H9 (cell line): ENCODE data around the gene CEP350. TPM values are rescaled to one million over a fixed set of nuclear protein-coding genes. Genes with fewer than 3 reads are reported as not detected.

Experiments
- DNase-seq: peaks from one replicate; pipeline ENCODE4 v3.0.0-alpha.2; 2017
- H2AFZ ChIP-seq: one replicate; pipeline ENCODE4 v1.6.1; 2013; ENCODE audit warnings: mild to moderate bottlenecking, low read length, control low read depth, moderate library complexity
- H2AK5ac ChIP-seq: 2 replicates; pipeline ENCODE4 v1.6.1; 2013; ENCODE audit warnings: low read length, control low read depth, mixed read lengths; ENCODE audit not compliant: insufficient read length
- H2BK120ac ChIP-seq: one replicate; pipeline ENCODE4 v1.6.1; 2013; ENCODE audit warnings: low read depth, mild to moderate bottlenecking, low read length, control low read depth, inconsistent platforms; ENCODE audit not compliant: poor library complexity, severe bottlenecking
- H2BK12ac ChIP-seq: 2 replicates; pipeline ENCODE4 v1.6.1; 2013; ENCODE audit warnings: low read length, control low read depth, mixed read lengths, low read depth; ENCODE audit not compliant: insufficient read length
- H2BK15ac ChIP-seq: 2 replicates; pipeline ENCODE4 v1.6.1; 2013; ENCODE audit warnings: low read depth, low read length, control low read depth
- H2BK20ac ChIP-seq: one replicate; pipeline ENCODE4 v1.6.1; 2013; ENCODE audit warnings: low read depth, mild to moderate bottlenecking, low read length, control low read depth, inconsistent platforms; ENCODE audit not compliant: poor library complexity, severe bottlenecking
- H2BK5ac ChIP-seq: 2 replicates; pipeline ENCODE4 v1.6.1; 2013; ENCODE audit warnings: low read length, control low read depth, mixed read lengths; ENCODE audit not compliant: insufficient read length
- H3K14ac ChIP-seq: 2 replicates; pipeline ENCODE4 v1.6.1; 2013; ENCODE audit warnings: low read length, control low read depth; ENCODE audit not compliant: insufficient read depth
- H3K18ac ChIP-seq: 2 replicates; pipeline ENCODE4 v1.6.1; 2013; ENCODE audit warnings: low read depth, mild to moderate bottlenecking, mixed read lengths, low read length, control low read depth; ENCODE audit not compliant: insufficient read length
- H3K23ac ChIP-seq: 2 replicates; pipeline ENCODE4 v1.6.1; 2013; ENCODE audit warnings: low read length, control low read depth, mixed read lengths, low read depth; ENCODE audit not compliant: insufficient read length
- H3K23me2 ChIP-seq: 2 replicates; pipeline ENCODE4 v1.6.1; 2013; ENCODE audit warnings: low read depth, mild to moderate bottlenecking, mixed read lengths, low read length, control low read depth; ENCODE audit not compliant: insufficient read length, poor library complexity, severe bottlenecking
- H3K27ac ChIP-seq: 2 replicates; pipeline ENCODE4 v1.5.1; 2013; ENCODE audit warnings: low read length, control low read depth, mixed read lengths, low read depth; ENCODE audit not compliant: insufficient read length
- H3K27me3 ChIP-seq: 2 replicates; pipeline ENCODE4 v1.6.1; 2013; ENCODE audit warnings: low read length, control low read depth, inconsistent platforms; ENCODE audit not compliant: insufficient read depth
- H3K4ac ChIP-seq: 2 replicates; pipeline ENCODE4 v1.6.1; 2013; ENCODE audit warnings: low read depth, mild to moderate bottlenecking, control low read depth, inconsistent platforms, low read length, moderate library complexity
- H3K4me1 ChIP-seq: 2 replicates; pipeline ENCODE4 v1.6.1; 2013; ENCODE audit warnings: low read length, control low read depth, inconsistent platforms; ENCODE audit not compliant: insufficient read depth
- H3K4me2 ChIP-seq: 2 replicates; pipeline ENCODE4 v1.6.1; 2013; ENCODE audit warnings: low read length, control low read depth, mixed read lengths; ENCODE audit not compliant: insufficient read length, insufficient read depth
- H3K56ac ChIP-seq: 2 replicates; pipeline ENCODE4 v1.6.1; 2013; ENCODE audit warnings: low read depth, mild to moderate bottlenecking, mixed read lengths, low read length, control low read depth; ENCODE audit not compliant: insufficient read length
- H3K79me1 ChIP-seq: 2 replicates; pipeline ENCODE4 v1.6.1; 2013; ENCODE audit warnings: low read depth, mild to moderate bottlenecking, moderate library complexity, low read length, control low read depth, inconsistent platforms; ENCODE audit not compliant: insufficient read depth, poor library complexity, severe bottlenecking
- H3K79me2 ChIP-seq: 2 replicates; pipeline ENCODE4 v1.6.1; 2013; ENCODE audit warnings: low read length, control low read depth, inconsistent platforms; ENCODE audit not compliant: insufficient read depth
- H3K9ac ChIP-seq: 2 replicates; pipeline ENCODE4 v1.6.1; 2013; ENCODE audit warnings: low read length, control low read depth, mixed read lengths; ENCODE audit not compliant: insufficient read length; ENCODE audit errors: extremely low read depth
- H3K9me3 ChIP-seq: one replicate; pipeline ENCODE4 v1.6.1; 2013; ENCODE audit warnings: low read depth, low read length, inconsistent platforms; ENCODE audit not compliant: control insufficient read depth
- H3T11ph ChIP-seq: one replicate; pipeline ENCODE4 v1.6.1; 2013; ENCODE audit warnings: mild to moderate bottlenecking, low read length, control low read depth, inconsistent platforms
- H4K20me1 ChIP-seq: one replicate; pipeline ENCODE4 v1.6.1; 2013; ENCODE audit not compliant: control insufficient read depth, insufficient read length, insufficient read depth
- H4K5ac ChIP-seq: 2 replicates; pipeline ENCODE4 v1.6.1; 2013; ENCODE audit warnings: low read depth, mild to moderate bottlenecking, mixed read lengths, low read length, control low read depth; ENCODE audit not compliant: insufficient read length
- H4K8ac ChIP-seq: replicated peaks from 2 replicates; pipeline ENCODE4 v1.6.1; 2013; ENCODE audit warnings: low read length, control low read depth, mixed read lengths, low read depth; ENCODE audit not compliant: insufficient read length
- H4K91ac ChIP-seq: 2 replicates; pipeline ENCODE4 v1.6.1; 2013; ENCODE audit warnings: low read depth, mild to moderate bottlenecking, moderate library complexity, mixed read lengths, low read length, control low read depth; ENCODE audit not compliant: insufficient read length
- H3K27ac Mint-ChIP-seq, 3 experiments: 2 replicates in 2 of 3; 3 replicates in 1 of 3; pipeline ENCODE4 v1.8.0; 2020 to 2021; ENCODE audit warnings: mixed read lengths in 3 of 3, mild to moderate bottlenecking in 1 of 3, moderate library complexity in 1 of 3
- H3K27me3 Mint-ChIP-seq: 2 replicates; pipeline ENCODE4 v1.8.0; 2021; ENCODE audit warnings: low read depth, mild to moderate bottlenecking, moderate library complexity, mixed read lengths
- H3K36me3 Mint-ChIP-seq, 3 experiments: 2 replicates in 2 of 3; 3 replicates in 1 of 3; pipeline ENCODE4 v1.8.0; 2020 to 2021; ENCODE audit warnings: low read depth in 3 of 3, mixed read lengths in 3 of 3; ENCODE audit not compliant: insufficient read depth in 1 of 3
- H3K4me1 Mint-ChIP-seq, 2 experiments: 2 replicates each; pipeline ENCODE4 v1.8.0; 2020; ENCODE audit warnings: mixed read lengths in 2 of 2
- H3K4me3 Mint-ChIP-seq, 2 experiments: 2 replicates in 1 of 2; 3 replicates in 1 of 2; pipeline ENCODE4 v1.8.0; 2020 to 2021; ENCODE audit warnings: mild to moderate bottlenecking in 2 of 2, mixed read lengths in 2 of 2, moderate library complexity in 1 of 2
- H3K9me3 Mint-ChIP-seq, 2 experiments: 2 replicates in 1 of 2; 3 replicates in 1 of 2; pipeline ENCODE4 v1.8.0; 2020; ENCODE audit warnings: mild to moderate bottlenecking in 2 of 2, mixed read lengths in 2 of 2, moderate library complexity in 1 of 2
- total RNA-seq: library from RNA; stranded (reverse); gene quantifications from 2 replicates; pipeline ENCODE4 v1.2.1, GENCODE V29; 2021
- TF ChIP-seq, protein P1 (sequence below): fragments of 200-600 bp; sonication (generic); conservative IDR thresholded peaks from 3 replicates; pipeline ENCODE4 v1.8.0; 2021; ENCODE audit warnings: antibody characterized with exemption, mild to moderate bottlenecking

CEP350 gene
- total RNA-seq, 1 experiment from 2014 or later: 39.2 TPM

DNA sequence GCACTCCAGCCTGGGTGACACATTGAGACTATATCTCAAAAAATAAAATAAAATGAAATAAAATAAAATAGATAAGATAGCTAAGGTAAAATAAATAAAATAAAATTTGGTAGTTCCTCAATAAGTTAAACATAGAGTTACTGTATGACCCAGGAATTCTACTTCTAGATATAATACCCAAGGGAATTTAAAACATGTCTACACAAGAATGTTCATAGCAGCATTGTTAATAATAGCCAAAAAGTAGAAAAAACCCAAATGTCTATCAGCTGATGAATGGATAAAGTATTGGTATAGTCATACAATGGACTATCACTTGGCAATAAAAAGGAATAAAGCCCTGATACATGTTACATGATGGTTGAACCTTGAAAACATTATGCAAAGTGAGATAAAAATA is 47.8 kb downstream of the CEP350 start:
- H3K4ac ChIP-seq: no peak overlapping the region
- no peak overlapping the region for H2BK15ac ChIP-seq
- no peaks in the 10 kb centered on the region for H3K79me1 ChIP-seq
- no peaks in the 10 kb centered on the region for H3K23me2 ChIP-seq
- no peaks in the 10 kb centered on the region for H3K79me2 ChIP-seq
- Mint-ChIP-seq H3K27ac (no peak overlapping the region), H3K27me3 (no peaks in the 10 kb centered on the region), H3K4me1 (no peaks in the 10 kb centered on the region), H3K36me3 (peaks cover 14 to 17% (median 15%) of the 10 kb centered on the region in 3 experiments), H3K9me3 (no peaks in the 10 kb centered on the region), H3K4me3 (no peak overlapping the region)
- no peaks in the 10 kb centered on the region for H4K20me1 ChIP-seq
- no peak overlapping the region for H2BK120ac ChIP-seq
- H3T11ph ChIP-seq: no peak overlapping the region
- no peak overlapping the region for H3K4me2 ChIP-seq
- DNase-seq: no peak
- no peak overlapping the region for H3K9ac ChIP-seq
- no peak overlapping the region for H3K14ac ChIP-seq
- no peaks in the 10 kb centered on the region for H3K4me1 ChIP-seq
- H3K27me3 ChIP-seq: no peaks in the 10 kb centered on the region
- no peaks in the 10 kb centered on the region for H3K9me3 ChIP-seq
- no peak overlapping the region for H2AFZ ChIP-seq
- no peak overlapping the region for H2AK5ac ChIP-seq
- TF ChIP-seq, protein P1, sequence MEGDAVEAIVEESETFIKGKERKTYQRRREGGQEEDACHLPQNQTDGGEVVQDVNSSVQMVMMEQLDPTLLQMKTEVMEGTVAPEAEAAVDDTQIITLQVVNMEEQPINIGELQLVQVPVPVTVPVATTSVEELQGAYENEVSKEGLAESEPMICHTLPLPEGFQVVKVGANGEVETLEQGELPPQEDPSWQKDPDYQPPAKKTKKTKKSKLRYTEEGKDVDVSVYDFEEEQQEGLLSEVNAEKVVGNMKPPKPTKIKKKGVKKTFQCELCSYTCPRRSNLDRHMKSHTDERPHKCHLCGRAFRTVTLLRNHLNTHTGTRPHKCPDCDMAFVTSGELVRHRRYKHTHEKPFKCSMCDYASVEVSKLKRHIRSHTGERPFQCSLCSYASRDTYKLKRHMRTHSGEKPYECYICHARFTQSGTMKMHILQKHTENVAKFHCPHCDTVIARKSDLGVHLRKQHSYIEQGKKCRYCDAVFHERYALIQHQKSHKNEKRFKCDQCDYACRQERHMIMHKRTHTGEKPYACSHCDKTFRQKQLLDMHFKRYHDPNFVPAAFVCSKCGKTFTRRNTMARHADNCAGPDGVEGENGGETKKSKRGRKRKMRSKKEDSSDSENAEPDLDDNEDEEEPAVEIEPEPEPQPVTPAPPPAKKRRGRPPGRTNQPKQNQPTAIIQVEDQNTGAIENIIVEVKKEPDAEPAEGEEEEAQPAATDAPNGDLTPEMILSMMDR: no peak
- H3K23ac ChIP-seq: no peak overlapping the region
- no peak overlapping the region for H3K18ac ChIP-seq
- H3K56ac ChIP-seq: no peak overlapping the region
- no peak overlapping the region for H2BK12ac ChIP-seq
- no peak overlapping the region for H2BK5ac ChIP-seq
- H4K91ac ChIP-seq: no peak overlapping the region
- no peak overlapping the region for H3K27ac ChIP-seq
- no peak overlapping the region for H4K5ac ChIP-seq
- no peak overlapping the region for H4K8ac ChIP-seq
- no peak overlapping the region for H2BK20ac ChIP-seq
